Stimulated activated CD8-positive, alpha-beta memory T cell treated with anti-CD3 and anti-CD28 coated beads, Interleukin-4, amount 100 ng/mL, for 48 hours (primary cell): ENCODE results near the gene ITPR2.
A peak's percentile ranks its signal among the peaks of the same experiment; 100 is the strongest.
"Not testable (repeated sequence)": the region's sequence is repeated elsewhere in the genome, so short reads cannot be mapped to it uniquely, and the experiment has no call there.

Source experiments
- DNase-seq: peaks from one replicate; pipeline ENCODE4 v3.0.0-alpha.2; 2020

ITPR2 gene

GRCh38 chr12:26654623-26655022 is 178.4 kb downstream of the ITPR2 start:
- DNase-seq = no peak

- peak; percentile 73 for DNase-seq
These were observed 181.3 kb downstream of the ITPR2 start for GRCh38 chr12:26651566-26652188.

DNA sequence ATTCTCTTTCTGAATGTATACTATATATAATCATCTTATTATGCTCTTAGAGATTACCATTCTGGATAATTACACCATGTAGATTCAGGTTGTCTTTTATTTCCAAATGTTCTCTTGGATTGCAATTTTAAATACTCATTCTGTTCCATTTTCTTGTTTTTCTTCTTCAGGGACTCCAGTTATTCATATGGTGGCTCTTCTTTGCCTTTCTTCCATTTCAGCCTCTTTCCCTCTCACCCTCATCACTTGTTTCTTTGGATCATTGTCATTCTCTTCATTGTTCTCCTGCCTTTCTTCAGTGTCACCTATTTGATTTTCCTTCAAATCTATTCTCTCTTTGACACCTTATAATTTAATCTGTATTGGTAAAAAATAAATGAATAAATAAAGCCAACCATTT is 182.0 kb downstream of the ITPR2 start:
- DNase-seq = no peak

DNA sequence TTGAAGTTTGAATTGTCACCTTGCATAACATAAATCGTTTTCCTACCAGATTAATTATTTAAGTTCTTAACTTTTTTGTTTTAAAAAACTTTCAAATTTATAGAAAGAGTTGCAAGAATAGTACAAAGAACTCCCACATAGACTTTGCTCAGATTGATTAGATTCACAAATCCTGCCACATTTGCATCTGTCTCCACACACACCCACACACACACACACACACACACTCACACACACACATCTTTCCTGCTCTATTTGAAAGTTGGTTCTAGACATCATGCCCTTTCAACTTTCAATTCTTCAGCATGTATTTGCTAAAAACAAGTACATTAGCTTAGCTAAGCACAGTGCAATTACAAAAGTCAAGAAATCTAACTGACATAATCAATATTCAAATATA is 184.0 kb downstream of the ITPR2 start:
- DNase-seq = no peak

DNA sequence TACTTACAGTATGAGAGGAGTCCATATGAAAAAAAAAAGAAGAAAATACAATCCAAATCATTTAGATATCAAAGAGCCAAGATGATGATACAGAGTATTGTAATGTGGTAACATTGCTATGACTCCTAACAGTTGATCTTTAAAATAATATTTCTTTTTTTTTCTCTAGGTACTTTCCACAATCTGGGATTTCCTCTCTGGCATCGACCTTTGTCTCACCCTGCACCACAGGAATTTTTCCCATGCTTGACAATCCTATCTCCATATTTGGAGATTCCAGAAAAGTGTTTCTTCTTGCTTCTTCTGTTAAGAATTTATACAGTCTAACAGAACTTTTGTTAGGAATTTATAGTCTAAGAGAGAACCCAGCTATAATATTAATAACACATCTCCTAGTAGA is 184.4 kb downstream of the ITPR2 start:
- DNase-seq = no peak

DNA sequence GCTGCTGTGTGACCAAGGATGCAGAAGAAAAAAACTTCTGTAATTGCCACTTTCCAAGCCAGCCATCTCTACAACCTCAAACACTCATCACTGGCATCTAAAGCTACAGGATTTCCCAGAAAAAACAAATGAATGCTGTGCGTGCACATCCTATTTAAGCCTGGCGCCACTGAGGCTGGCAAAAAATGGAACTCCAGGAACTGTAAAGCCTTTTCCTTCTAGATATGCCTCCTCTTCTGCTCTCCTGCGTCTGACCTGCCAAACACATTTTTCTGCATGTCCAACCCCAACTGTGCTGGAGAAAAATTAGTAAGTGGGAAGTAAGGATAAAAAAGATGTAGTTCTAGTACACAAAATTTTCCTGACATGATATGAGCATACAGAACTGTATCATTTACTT is 184.9 kb downstream of the ITPR2 start:
- no peak for DNase-seq

- no peak for DNase-seq
These were observed 185.9 kb downstream of the ITPR2 start for GRCh38 chr12:26647088-26647487.

DNA sequence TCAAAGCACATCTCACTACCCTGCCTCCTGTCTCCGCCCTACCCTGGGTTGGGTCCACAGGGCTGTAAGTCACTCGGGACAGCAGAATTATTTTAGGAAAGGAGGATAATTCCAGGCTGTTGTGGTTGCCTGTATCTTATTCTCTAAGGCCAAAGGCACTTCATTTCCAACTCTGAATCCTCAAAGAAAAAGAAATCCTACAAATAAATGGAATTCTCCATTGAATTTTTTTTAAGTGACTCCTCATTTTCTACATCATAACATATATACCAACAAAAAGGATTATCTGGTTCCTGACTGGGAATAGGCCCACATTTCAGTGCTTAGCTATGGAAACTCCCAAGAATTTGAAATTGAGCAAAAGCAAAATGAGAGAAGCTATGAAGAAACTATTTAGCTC is 186.4 kb downstream of the ITPR2 start:
- DNase-seq = no peak

DNA sequence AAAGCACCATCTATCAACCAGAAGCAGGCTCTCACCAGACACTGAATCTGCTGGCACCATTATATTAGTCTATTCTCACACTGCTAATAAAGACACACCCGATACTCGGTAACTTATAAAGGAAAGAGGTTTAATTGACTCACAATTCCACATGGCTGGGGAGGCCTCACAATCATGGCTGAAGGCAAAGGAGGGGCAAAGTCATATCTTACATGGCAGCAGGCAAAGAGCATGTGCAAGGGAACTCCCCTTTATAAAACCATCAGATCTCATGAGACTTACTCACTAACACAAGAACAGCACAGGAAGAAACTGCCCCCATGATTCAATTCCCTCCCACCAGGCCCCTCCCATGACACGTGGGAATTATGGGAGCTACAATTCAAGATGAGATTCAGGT is 188.6 kb downstream of the ITPR2 start:
- not testable (repeated sequence) for DNase-seq

- no peak for DNase-seq
These were observed 189.3 kb downstream of the ITPR2 start for GRCh38 chr12:26643532-26644315.

GRCh38 chr12:26642361-26642760 is 190.6 kb downstream of the ITPR2 start:
- DNase-seq = no peak

- no peak for DNase-seq
These were observed 196.2 kb downstream of the ITPR2 start for GRCh38 chr12:26636710-26637328.

GRCh38 chr12:26633591-26634210 is 199.3 kb downstream of the ITPR2 start:
- DNase-seq = no peak

- no peak for DNase-seq
These were observed 200.2 kb downstream of the ITPR2 start for GRCh38 chr12:26632756-26633155.

- no peak for DNase-seq
These were observed 201.1 kb downstream of the ITPR2 start for GRCh38 chr12:26631846-26632245.

- no peak for DNase-seq
These were observed 202.4 kb downstream of the ITPR2 start for GRCh38 chr12:26630546-26631027.

- no peak for DNase-seq
These were observed 203.1 kb downstream of the ITPR2 start for GRCh38 chr12:26629864-26630263.

DNA sequence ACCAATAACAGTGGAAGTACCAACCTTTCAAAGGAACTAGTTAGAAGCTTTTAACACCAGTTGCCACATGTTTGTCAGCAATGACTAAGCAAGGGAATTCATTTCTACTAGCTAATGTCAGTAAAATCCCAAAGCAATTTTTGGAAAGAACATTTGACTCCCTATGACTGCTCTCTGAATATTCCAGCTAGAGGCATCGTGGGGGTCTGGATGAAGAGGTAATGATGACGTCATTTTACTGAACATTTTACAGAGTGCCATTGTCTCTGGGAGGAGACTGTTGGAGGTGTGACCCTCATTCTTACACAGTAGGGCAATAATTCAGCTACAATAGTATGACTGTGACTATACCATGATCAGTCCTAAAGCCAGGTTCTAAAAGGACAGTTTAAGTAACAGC is 204.8 kb downstream of the ITPR2 start:
- no peak for DNase-seq

- no peak for DNase-seq
These were observed 205.7 kb downstream of the ITPR2 start for GRCh38 chr12:26627335-26627734.

GRCh38 chr12:26623136-26623535 is 209.9 kb downstream of the ITPR2 start:
- DNase-seq = peak; percentile 28

DNA sequence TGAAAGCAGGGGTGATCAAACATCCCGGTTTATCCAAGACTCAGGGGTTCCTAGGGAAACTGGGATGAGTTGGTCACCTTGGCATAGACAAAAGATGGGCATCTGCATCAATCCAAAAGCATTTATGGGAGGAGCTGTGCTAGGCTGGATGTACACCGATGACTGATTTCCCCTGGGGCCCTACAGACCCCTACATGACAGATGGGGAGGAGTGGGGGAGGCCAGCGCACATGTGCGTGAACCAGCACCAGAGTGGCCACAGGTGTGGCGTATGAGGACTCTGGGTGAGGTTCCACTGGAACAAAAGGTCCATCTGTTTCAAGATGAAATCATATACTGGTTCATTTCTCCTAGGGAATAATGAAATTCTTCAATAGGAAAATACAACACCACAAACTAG is 210.4 kb downstream of the ITPR2 start:
- DNase-seq = no peak

DNA sequence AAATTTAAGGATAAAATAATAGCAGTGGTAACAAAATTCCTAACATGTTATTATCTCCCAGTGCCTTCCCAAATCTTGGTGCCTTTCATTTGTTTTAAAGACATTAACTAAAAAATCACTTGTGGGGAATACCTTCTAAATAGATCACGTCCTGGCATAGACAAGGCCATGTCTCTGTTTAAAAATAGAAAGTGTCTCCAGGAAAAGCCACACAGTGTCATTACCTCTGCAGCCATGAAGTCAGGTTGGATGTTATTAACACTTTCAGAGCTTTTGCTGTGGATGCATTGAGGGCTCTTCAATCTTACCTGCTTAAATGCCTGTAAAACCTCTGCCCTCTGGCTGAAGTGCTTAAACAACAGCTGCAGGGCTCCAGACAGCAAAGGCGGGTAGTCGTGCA is 211.1 kb downstream of the ITPR2 start:
- DNase-seq = no peak

GRCh38 chr12:26620907-26621306 is 212.1 kb downstream of the ITPR2 start:
- no peak for DNase-seq

GRCh38 chr12:26617513-26617912 is 215.5 kb downstream of the ITPR2 start:
- no peak for DNase-seq
